Neural progenitor cell (in vitro differentiated cells): Measurements from ENCODE around the gene JADE2.

Source experiments
- EZH2 ChIP-seq: fragments of 200-600 bp; sonication (generic); IDR thresholded peaks from 2 replicates; pipeline ENCODE4 v1.6.1; 2017; ENCODE audit warnings: antibody characterized with exemption, mild to moderate bottlenecking, moderate library complexity
- EZH2phosphoT487 ChIP-seq: fragments of 200-600 bp; sonication (generic); IDR thresholded peaks from 2 replicates; pipeline ENCODE4 v1.6.1; 2017; ENCODE audit warnings: antibody characterized with exemption
- TF ChIP-seq, protein P1 (sequence below): fragments of 200-600 bp; sonication (generic); IDR thresholded peaks from 2 replicates; pipeline ENCODE4 v1.5.1; 2017; ENCODE audit warnings: antibody characterized with exemption, mild to moderate bottlenecking

DNA sequence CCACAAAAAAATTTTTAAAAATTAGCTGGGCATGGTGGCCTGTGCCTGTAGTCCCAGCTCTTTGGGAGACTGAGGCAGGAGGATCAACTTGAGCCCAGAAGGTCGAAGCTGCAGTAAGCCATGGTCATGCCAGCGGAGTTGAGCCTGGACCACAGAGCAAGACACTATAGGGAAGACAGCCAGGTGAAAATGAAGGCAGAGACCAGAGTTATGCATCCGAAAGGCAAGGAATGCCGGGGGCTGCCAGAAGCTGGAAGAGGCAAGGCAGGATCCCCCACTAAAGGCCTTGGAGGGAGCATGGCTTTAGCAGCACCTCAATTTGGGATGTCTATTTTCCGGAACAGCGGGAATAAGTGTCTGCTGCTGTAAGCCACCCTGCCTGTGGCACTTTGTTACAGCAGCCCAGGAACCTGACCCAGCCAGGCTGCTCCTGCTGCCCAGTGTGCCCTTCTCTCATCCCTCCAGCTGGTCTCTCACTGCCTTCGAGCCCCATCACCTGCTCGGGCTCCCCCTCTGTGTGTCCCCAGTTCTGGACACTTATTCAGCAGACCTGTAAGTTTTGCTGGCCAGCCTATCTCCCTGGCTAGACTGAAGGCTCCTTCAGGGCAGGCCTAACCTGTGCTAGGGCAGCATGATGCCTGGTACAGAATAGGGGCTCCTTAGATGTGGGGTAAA lies 16.8 kb upstream of the JADE2 start:
- TF ChIP-seq, protein P1, sequence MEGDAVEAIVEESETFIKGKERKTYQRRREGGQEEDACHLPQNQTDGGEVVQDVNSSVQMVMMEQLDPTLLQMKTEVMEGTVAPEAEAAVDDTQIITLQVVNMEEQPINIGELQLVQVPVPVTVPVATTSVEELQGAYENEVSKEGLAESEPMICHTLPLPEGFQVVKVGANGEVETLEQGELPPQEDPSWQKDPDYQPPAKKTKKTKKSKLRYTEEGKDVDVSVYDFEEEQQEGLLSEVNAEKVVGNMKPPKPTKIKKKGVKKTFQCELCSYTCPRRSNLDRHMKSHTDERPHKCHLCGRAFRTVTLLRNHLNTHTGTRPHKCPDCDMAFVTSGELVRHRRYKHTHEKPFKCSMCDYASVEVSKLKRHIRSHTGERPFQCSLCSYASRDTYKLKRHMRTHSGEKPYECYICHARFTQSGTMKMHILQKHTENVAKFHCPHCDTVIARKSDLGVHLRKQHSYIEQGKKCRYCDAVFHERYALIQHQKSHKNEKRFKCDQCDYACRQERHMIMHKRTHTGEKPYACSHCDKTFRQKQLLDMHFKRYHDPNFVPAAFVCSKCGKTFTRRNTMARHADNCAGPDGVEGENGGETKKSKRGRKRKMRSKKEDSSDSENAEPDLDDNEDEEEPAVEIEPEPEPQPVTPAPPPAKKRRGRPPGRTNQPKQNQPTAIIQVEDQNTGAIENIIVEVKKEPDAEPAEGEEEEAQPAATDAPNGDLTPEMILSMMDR = no peak
- TF ChIP-seq EZH2 (no peak), EZH2phosphoT487 (no peak)
